HUES6 (cell line): ENCODE results near the gene SATB1.
"Not testable (repeated sequence)": the region's sequence is repeated elsewhere in the genome, so short reads cannot be mapped to it uniquely, and the experiment has no call there.

Source experiments
- H3K27ac ChIP-seq: 2 replicates; pipeline ENCODE4 v1.7.0; 2013; ENCODE audit warnings: low read depth, mild to moderate bottlenecking, low read length, inconsistent platforms
- H3K27me3 ChIP-seq: 2 replicates; pipeline ENCODE4 v1.6.1; 2013; ENCODE audit warnings: low read length; ENCODE audit not compliant: control insufficient read depth, insufficient read depth
- H3K36me3 ChIP-seq: 2 replicates; pipeline ENCODE4 v1.6.1; 2013; ENCODE audit warnings: low read length; ENCODE audit not compliant: control insufficient read depth, insufficient read depth
- H3K4me1 ChIP-seq: 2 replicates; pipeline ENCODE4 v1.6.1; 2013; ENCODE audit warnings: low read length; ENCODE audit not compliant: control insufficient read depth, insufficient read depth
- H3K4me3 ChIP-seq: 2 replicates; pipeline ENCODE4 v1.5.1; 2013; ENCODE audit warnings: low read depth, low read length
- H3K9ac ChIP-seq: one replicate; pipeline ENCODE4 v1.6.1; 2013; ENCODE audit warnings: mild to moderate bottlenecking, low read length
- H3K9me3 ChIP-seq: 2 replicates; pipeline ENCODE4 v1.6.1; 2013; ENCODE audit warnings: low read depth, low read length; ENCODE audit not compliant: control insufficient read depth, insufficient read depth

The SATB1 gene

DNA sequence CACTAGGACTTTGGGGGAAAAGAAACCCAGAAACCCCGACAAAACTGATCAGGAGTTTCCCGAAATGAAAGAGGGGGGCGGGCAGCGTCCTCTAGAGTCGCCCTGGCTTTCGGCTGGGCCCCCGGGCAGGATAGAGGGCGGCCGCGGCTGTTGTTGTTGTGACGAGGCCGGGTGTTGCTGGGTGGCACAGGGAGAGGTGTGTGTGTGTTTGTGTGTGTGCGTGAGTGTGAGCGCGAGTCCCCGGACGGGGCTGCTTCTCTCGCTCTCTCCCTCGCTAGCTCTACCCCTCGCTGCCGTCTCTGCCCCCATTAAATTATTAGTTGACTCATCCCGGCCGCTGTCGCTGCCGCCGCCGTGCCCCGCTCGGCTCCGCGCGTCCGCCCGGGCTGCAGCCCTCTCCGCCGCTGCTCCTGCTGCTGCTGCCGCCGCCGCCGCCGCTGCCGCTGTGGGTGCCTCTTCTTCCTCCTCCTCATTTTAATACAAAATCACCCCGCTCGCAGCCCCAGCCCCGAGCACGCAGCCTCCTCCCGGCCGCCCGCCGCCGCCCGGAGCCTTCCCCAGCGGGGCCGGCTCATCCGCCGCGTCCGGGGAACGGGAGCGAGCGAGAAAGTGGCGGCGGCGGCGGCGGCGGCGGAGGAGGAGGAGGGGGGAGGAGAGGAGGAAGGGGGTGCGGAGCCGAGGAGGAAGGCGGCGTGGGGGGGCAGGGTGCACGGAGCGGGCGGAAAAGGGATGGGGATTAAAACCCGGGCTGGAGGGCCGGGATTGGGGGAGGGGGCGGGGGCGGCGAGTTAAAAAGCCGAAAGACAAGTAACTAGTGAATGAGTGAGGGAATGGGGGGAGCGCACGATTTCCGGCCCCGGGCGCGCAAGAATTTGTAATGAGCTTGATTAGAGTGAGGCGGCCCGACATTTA, at the start of gene SATB1:
Gene SATB1, minus strand, starts transcription at position 611 of the 912 bp plus-strand sequence. CDS start 4,372 bp downstream, outside the sequence.
- H3K9ac ChIP-seq = peak within 1 kb of the TSS; percentile 55
- no peak within 1 kb of the TSS; the same call in 1 of the 2 replicates for H3K27ac ChIP-seq
- H3K36me3 ChIP-seq = peaks cover 6% of the 10 kb centered on the region

DNA sequence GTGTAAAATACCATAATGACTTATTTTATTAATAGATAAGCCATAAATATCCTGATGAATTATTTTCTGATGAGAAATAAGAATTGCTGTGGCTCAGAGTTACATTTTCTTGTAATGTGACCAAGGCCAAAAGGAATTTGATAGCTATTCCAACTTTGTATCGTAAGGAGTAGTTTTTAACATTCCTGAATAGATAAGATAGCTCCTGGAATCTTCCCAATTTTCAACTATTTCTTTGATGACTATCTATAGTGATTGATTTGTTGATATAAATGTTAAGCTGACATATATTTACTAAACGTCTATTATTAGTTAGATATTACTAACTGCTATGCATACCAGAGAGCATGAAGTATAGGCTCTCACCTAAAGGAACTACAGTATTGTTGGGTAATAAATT, 49.1 kb upstream of the SATB1 start:
- H3K4me3 ChIP-seq = no peak overlapping the region
- H3K27ac ChIP-seq = no peak overlapping the region
- H3K4me1 ChIP-seq = no peaks in the 10 kb centered on the region
- no peaks in the 10 kb centered on the region for H3K27me3 ChIP-seq
- H3K9ac ChIP-seq = no peak overlapping the region
- H3K36me3 ChIP-seq = no peaks in the 10 kb centered on the region
- no peaks in the 10 kb centered on the region for H3K9me3 ChIP-seq

More for the DNA sequence above, at the start of gene SATB1:
- H3K4me1 ChIP-seq = peaks cover 14% of the 10 kb centered on the region; the same call in 1 of the 2 replicates
- no peaks in the 10 kb centered on the region for H3K9me3 ChIP-seq
- H3K4me3 ChIP-seq = peak within 1 kb of the TSS; percentile 97
- H3K27me3 ChIP-seq = 0 out of 2 replicates have a peak, but pooled peaks cover 7% of the 10 kb centered on the region

DNA sequence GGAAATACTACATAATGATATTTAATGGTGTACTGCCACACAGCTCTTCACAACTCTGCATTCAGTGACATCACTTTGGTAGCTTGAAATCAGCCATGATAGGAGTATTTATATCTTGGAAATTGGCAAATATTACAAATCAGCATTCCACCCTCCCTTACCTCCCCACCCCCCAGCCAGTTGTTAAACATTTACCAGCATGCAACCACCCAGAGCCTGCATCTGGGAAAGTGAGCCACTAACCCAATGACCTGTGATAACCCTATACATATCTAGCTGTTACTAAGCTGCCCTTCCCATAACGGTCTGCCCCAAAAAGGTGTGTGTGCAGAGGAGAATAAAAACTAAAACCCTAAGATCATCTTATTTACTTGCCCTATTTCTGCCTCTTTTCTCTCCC, 44.6 kb upstream of the SATB1 start:
- H3K36me3 ChIP-seq = no peaks in the 10 kb centered on the region
- H3K9ac ChIP-seq = no peak overlapping the region
- H3K4me1 ChIP-seq = no peaks in the 10 kb centered on the region
- no peak overlapping the region for H3K27ac ChIP-seq
- H3K27me3 ChIP-seq = no peaks in the 10 kb centered on the region
- H3K4me3 ChIP-seq = no peak overlapping the region
- no peaks in the 10 kb centered on the region for H3K9me3 ChIP-seq

DNA sequence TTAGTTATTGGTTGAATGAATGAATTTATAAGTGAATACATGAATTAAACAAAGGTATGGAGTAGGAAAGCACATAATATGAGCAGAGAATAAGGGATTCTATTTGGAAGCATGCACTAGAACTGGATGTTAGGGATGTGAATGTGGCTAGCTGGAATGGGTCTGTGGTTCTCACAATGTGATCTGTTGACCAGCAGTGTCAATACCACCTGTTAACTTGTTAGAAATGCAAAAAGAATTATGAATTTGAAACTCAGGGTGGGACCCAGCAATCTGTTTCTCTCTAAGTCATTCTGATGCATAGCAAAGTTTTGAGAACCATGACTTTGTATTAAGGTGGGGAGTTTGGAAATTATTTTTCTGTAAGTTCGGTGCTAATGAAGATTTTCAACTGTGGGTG, 41.0 kb upstream of the SATB1 start:
- Histone ChIP-seq H3K9ac (no peak overlapping the region), H3K36me3 (no peaks in the 10 kb centered on the region), H3K27ac (no peak overlapping the region), H3K4me1 (no peaks in the 10 kb centered on the region), H3K4me3 (no peak overlapping the region), H3K27me3 (no peaks in the 10 kb centered on the region), H3K9me3 (peaks cover 3% of the 10 kb centered on the region; the same call in 1 of the 2 replicates)

DNA sequence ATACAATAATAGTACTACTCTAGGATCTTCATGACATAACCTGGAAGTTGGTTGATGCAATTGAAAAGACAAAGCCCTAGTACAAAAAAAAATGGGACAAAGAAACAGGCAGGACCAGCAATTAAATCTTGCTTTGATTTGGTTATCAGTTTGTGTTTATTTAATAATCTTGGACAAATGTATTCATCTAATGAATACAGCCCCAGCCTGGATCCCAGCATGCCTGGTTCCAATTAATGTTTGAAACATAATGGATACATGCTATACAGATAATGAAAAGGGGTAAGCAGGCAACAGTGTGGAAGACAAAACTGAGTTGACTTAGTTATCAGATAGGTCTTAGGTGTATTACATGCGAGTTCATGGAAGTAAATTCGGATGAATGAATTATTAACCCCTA, 29.6 kb upstream of the SATB1 start:
- H3K27me3 ChIP-seq = no peaks in the 10 kb centered on the region
- H3K9ac ChIP-seq = no peak overlapping the region

DNA sequence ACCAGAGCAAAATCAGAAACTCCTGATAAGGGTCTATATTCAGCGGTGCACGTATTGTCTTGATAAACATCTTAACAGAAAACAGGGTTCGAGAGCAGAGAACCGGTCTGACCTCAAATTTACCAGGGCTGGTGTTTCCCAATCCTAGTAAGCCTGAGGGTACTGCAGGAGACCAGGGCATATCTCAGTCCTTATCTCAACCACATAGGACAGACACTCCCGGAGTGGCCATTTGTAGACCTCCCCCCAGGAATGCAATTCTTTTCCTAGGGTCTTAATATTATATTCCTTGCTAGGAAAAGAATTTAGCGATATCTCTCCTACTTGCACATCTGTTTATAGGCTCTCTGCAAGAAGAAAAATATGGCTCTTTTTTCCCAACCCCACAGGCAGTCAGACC, 24.5 kb upstream of the SATB1 start:
- Histone ChIP-seq H3K4me1 (peaks cover 14% of the 10 kb centered on the region), H3K9me3 (peaks cover 11% of the 10 kb centered on the region), H3K27me3 (peaks cover 18% of the 10 kb centered on the region)
- not testable (repeated sequence) for H3K36me3 ChIP-seq, H3K9ac ChIP-seq, H3K27ac ChIP-seq, H3K4me3 ChIP-seq

More for the DNA sequence above, 29.6 kb upstream of the SATB1 start:
- H3K9me3 ChIP-seq = peaks cover 3% of the 10 kb centered on the region; the same call in 1 of the 2 replicates
- no peaks in the 10 kb centered on the region for H3K4me1 ChIP-seq
- no peak overlapping the region for H3K4me3 ChIP-seq
- H3K36me3 ChIP-seq = no peaks in the 10 kb centered on the region
- H3K27ac ChIP-seq = no peak overlapping the region

DNA sequence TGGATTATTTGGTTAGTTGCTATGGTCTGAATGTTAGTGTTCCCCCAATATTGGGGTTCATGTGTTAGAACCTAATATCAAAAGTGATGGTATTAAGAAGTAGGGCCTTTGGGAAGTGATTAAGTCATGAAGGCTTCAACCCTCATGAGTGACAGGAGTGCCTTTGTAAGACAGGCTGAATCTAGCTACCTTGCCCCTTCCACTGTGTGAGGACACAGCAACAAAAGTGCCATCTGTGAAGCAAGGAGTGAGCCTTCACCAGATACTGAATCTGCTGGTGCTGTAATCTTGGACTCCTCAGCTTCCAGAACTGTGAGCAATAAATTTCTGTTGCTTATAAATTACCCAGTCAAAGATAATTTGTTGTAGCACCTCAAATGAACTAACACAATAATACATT, 22.6 kb upstream of the SATB1 start:
- Histone ChIP-seq H3K27me3 (peaks cover 37% of the 10 kb centered on the region), H3K4me3 (no peak overlapping the region)

DNA sequence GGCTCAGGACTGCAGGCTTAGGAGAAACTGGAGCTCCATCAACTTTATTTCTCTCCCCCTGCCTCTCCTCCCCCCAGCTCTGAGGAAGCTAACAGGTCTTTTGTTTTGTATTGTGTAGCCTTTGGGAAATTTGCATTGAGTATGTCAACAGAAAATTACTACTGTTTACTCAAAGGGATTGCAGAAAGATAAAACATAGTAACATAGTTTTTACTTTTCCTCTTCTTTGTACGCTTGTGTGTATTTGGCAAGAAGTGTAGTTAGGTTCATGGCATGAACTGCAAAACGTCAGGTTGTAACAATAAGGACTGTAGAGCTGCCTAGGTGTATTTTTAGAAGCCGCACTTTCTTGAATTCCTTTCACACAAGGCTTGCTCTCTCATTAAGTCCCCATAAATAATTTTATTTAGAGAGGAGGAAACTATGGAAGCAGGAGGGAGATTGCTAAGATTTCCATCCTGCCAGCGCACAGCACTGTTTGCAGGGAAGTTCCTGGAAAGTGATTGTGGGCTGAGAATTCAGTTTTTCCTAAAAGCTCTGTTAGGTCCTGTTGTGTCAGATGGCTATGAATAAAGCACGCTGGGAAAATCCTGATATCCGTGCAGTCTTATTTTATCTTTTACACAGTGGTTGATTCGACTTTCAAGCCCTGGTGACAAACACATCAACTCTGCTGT, 21.1 kb upstream of the SATB1 start:
- H3K9ac ChIP-seq = no peak overlapping the region
- peak overlapping the region; percentile 64 for H3K4me3 ChIP-seq

More for the DNA sequence above, 22.6 kb upstream of the SATB1 start:
- Histone ChIP-seq H3K9me3 (peaks cover 11% of the 10 kb centered on the region), H3K4me1 (peaks cover 22% of the 10 kb centered on the region), H3K36me3 (no peaks in the 10 kb centered on the region), H3K27ac (no peak overlapping the region), H3K9ac (no peak overlapping the region)

DNA sequence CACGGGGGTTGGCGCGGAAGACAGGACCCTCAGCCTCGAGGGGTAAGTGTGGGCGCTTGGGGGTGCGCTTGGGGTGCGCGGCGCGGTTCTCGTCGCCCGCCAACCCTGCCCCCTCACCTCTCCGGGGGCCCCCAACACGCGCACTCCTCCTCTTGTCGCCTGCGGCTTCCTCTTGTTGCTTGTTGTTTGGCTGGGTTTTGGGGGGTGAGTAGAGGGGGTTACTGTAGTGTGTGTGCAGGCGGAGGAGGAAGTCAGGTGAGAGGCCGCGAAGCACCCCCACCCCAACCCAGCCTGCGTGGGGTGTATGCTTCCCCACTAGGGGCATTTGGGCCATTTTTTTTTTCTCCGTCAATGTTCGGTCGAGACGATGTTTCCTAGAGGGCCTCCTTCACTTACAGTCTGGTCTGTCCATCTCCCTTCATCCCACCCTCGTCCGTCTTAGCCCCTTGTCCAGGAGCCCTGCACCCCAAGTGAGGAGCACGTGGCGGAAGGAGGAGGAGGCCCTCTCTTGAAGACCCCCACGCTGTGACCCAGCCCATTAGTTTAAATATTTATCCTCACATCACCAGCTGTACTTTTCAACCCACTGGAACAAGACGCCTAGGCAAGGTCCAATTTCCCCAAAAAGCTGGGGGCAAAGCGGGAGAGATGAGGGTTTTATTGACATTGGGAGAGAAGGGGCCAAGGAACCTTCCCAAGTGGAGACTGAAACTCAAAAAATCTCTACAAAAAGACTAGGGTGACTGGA, 20.4 kb upstream of the SATB1 start:
- peaks cover 11% of the 10 kb centered on the region for H3K9me3 ChIP-seq
- H3K4me1 ChIP-seq = peaks cover 24% of the 10 kb centered on the region
- H3K4me3 ChIP-seq = peak overlapping the region; percentile 64
- H3K27me3 ChIP-seq = peaks cover 57% of the 10 kb centered on the region
- no peak overlapping the region for H3K27ac ChIP-seq
- peak overlapping the region; percentile 55 for H3K9ac ChIP-seq
- H3K36me3 ChIP-seq = no peaks in the 10 kb centered on the region

More for the DNA sequence above, 21.1 kb upstream of the SATB1 start:
- Histone ChIP-seq H3K36me3 (no peaks in the 10 kb centered on the region), H3K27ac (no peak overlapping the region), H3K4me1 (peaks cover 24% of the 10 kb centered on the region), H3K9me3 (peaks cover 11% of the 10 kb centered on the region), H3K27me3 (peaks cover 51% of the 10 kb centered on the region)

DNA sequence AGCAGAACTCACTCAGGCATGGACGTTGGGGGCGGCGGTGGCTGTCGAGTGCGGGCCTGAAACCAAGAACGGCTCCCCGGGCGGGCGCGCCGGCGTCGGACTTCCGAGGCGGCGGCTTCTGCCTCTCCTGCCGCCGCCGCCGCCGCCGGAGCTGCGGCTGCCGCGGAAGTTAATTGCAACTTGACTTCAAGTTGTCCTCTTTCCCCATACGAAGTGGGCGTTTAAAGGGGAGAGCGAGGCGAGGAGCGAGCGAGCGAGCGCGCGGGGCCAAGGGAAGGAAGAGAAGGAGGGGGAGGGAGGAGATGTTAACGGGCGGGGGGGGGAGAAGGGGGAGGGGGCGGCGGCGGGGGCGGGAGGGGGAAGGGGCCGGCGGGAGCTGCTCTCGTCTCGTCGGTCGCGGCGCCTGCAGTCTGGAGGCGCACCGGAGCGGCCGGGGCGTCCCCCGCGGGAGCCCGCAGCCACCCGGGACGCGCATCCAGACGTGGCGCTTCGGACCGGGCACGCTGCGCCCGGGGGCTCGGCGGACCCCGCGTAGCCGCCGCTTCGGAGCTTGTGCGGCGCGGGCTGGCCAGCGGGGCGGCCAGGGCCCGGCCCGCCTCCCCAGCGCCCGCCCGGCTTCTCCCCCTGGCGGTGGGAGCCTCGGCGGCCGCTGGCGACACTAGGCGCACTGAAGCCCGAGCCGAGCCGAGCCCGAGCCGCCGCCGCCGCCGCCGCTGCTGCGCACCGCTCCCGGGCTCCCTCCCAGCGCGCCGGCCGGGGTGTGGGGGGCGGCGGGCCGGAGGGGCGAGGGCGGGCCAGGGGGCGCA, 19.7 kb upstream of the SATB1 start:
- no peaks in the 10 kb centered on the region for H3K36me3 ChIP-seq
- peak overlapping the region; percentile 72 for H3K4me3 ChIP-seq
- peaks cover 11% of the 10 kb centered on the region for H3K9me3 ChIP-seq
- H3K4me1 ChIP-seq = peaks cover 24% of the 10 kb centered on the region
- H3K27ac ChIP-seq = no peak overlapping the region
- peak overlapping the region; percentile 49 for H3K9ac ChIP-seq
- peaks cover 63% of the 10 kb centered on the region for H3K27me3 ChIP-seq
